COLO668 (cell line): Measurements from ENCODE around the gene PDE4D.

Source experiments
- DNase-seq: peaks from one replicate; lab custom pipeline; 2025; ENCODE audit not compliant: unreplicated experiment; lab: John Stamatoyannopoulos, UW

PDE4D gene

DNA sequence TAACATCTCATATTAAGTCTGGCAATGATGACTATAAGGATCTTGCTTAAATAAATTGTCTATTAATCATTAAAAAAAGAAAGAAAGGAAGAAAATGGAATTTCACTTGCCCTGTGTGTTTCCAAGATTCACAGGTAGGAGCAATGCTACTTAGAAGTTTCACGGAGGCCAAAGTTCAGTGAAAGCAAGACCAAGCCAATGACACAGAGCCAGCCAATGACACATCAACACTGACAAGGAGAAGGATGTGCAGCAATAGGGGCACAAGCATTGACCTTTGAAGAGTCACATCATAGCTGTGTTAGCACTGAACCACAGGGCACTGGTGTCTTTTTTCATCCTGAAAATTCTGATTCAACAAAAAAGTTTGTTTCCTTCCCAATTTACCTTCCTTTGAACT is 364.3 kb downstream of the PDE4D start:
- no peak for DNase-seq

DNA sequence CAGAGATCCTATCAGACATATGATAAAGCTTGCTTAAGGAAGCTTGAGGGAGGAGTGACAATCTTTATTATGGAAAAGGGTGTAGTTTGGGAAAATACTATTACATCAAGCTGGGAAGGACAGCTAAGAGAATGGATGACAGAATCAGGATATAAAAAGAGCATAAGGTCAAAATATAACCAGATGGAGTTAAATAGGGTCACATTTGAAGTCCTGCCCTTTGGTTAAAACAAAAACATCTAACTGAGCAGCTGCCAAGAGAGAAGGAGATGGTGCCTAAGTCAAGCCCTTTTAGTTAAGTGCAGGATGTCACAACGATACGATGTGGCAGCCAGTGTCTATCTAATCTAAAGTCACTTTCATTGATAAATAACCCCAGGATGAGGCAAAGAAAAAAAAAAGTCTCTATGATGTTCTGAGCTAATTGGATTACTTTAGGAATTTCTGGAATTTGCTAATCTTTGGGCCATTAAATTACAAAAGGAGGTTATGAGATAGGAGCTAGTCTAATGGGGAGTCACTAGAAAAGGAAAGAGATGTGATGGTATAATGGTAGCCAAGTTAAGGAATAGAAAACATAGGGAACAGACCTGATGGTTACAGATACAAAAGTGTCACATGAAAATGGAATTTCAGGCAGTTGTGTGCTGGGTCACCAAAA is 365.2 kb downstream of the PDE4D start:
- DNase-seq = no peak

DNA sequence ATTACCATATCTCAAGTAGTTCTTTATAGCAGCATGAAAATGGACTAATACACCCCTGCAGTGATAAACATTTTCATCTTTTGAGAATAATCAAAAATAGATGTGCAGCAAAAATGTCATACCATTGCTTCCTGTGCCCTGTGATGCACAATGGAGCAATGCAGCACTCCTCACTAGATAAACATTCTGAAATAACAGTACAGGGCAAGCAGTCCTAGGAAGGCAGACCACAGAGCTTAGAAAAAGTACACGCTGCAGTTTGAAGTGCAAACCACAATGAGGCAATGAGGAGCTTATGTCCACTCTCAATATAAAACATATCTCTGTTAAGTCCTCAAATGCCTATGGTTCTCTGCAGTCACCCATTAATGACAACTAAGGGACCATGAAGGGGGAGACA is 367.6 kb downstream of the PDE4D start:
- no peak for DNase-seq

DNA sequence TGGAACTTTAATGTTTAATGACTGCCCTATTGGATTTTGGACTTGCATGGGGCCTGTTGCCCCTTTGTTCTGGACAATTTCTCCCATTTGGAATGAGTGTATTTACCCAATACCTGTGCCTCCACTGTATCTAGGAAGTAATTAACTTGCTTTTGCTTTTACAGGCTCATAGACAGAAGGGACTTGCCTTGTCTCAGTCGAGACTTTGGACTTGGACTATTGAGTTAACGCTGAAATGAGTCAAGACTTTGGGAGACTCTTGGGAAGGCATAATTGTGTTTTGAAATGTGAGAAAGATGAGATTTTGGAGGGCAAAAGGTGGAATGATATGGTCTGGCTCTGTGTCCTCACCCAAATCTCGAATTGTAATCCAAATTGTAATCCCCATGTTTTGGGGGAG is 368.2 kb downstream of the PDE4D start:
- DNase-seq = no peak

DNA sequence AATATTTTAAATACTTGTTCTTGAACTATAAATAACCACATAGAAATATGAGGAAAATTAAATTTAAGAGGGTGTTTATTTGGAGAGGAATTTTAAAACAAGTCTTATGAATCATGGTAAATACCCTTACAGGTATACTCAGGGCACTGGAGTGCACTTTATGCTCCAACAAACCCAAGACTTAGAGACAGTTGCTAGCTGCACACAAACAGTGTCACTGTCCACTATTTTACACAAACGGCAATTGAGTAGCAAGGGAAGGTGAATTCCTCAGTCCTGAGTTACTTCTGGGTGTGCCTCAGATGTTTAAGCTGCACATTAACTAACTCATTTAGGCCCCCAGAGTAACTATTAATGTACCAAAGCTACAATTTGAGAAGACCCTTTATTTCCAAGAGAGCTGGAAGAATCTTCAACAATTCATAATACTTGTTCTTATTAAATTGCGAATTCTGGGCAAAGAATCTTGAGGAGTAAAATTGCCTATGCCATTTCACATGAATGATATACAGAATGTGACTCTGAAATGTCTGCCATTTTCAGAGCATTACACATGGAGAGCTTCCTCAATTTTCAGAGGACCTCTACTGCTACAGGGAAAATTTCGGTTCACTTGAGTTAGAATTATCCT is 371.2 kb downstream of the PDE4D start:
- DNase-seq = no peak

DNA sequence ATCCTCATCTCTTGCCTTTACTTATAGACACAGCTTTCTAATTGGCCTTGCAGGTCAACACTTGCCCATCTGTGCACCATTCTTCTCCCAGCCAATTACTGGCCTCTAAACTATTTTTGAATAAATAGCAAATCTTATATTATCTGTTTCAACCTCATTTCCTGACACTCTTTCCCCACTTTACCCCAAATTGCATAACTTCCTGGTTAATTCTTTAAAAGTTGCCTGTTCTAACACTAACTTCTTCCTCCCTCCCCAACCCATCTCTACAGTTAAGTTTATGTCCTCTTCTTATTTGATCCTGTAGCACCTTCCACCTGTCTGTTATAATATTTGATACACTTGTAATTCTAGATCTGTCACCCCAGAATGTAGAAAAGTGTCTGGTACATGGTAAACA is 372.1 kb downstream of the PDE4D start:
- DNase-seq = no peak

DNA sequence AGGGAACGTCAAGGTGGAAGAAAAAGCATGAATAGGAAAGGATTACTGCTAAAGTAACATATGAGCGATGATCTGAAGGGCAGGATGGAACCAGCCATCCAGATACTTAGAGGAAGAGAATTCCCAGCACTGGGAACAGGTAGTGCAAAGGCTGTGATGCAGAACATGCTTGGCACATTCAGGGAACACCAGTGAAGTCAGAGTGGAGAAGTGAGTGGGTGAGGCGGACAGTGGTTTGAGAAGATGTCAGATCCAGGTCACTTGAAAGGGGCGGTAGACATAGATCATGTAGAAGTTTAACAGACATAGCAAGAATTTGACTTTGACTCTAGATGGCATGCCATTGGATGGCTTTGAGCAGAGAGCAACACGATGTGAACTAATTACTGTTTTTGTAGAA is 374.2 kb downstream of the PDE4D start:
- no peak for DNase-seq

DNA sequence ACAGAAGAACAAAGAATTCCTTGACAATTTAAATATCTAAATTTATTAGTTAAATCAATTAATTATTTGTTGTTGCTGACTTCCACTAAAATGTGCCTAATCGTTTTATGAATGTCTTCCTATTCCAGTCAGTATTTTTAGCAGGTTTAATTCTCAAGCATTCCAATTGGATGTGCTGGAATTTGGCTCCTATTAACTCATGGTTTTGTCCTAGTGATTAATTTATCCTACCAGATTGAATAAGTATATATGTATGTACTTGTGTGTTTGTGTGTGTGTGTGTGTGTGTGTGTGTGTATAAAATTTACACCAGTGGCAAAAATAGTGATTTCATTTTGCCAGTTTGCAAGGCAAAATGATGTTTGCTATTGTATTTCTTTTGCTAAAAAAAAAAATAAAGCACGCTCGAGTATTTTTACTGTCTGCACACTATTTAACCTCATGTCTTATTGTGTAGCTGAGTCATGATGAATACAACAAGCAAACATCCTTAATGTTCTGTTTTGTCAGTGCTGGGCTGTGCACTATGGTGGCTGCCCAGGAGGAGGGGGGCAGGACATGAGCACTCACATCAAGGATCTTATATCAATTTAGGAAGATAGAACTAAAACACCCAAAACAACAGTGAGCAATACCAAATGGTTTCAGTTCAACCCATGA is 375.5 kb downstream of the PDE4D start:
- no peak for DNase-seq

DNA sequence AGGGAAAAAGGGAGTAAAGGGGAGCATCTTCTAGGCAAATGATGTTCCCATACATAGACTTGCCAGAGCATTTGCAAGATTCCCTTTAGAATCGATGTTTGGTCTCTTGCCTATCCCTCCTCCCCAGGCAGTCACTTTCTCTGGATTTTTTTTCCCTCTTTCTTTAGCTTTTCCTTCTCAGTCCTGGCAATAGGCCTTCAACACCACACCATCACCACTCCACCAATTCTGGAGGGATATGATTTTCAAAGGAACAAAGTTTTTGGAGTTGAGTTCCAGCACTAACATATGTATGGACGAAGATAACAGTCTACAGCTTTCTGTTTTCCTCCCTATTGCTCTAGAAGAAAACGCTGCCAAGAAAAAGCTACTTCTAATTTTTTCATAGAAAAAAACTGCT is 377.4 kb downstream of the PDE4D start:
- DNase-seq = no peak

DNA sequence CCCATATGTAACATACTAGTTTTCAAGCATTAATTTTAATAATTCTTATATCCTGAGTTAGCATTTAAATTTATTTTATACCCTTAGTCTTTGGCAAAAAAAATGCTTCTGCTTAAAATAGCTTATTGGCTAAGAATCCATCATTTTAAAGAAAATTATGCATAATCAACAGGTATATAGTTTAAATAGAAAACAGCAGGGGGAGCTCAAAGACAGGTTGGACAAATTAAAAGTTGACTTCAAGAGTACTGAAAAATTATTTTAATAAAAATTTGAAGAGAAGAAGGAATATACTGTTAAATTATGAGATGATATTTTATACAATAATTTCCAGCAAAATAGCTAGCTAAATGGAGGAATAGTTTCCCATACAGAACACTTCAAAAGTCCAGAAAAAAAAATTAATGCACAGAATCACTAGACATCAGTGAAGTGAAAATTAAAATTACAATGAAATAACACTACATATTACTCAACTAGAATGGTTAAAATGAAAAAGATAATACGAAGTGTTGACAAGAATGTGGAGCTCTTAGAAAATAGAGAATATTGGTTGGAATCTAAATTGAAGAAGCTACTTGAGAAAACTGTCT is 387.1 kb downstream of the PDE4D start:
- DNase-seq = no peak

DNA sequence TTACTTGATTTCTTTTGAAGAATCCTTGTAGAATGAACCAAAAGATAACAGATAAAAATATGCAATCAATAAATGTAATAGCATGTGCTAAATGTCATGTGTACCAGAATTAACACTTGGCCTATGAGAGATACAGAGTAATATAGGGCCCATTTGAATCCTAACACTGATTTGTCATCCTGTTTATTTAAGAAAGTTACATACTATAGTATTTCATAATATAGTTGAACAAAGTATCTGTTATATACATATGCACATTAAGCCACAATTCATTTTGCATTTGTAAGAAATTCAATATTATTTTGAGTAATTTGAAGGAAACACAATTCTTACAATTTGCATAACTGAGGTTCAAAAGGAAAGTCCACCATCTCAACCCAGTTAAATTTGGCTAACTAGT is 389.5 kb downstream of the PDE4D start:
- DNase-seq = no peak

DNA sequence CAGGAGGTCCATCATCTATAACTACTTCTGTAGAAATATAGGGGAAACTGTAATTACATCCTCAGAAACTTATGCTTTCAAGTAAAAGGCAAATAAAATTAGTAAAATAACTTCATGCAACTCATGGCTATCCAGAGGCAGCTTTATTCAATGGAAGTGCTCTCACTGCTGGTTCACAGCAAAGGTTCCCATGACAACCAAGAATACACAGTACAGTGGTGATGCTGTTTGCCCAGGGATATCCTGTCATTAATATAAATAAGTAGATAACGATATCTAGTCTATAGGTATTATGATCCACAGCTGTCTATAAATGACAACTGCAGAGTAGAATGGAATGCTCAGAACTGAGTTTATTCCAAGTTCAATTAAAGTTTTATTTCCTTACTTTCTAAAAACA is 390.3 kb downstream of the PDE4D start:
- DNase-seq = no peak

DNA sequence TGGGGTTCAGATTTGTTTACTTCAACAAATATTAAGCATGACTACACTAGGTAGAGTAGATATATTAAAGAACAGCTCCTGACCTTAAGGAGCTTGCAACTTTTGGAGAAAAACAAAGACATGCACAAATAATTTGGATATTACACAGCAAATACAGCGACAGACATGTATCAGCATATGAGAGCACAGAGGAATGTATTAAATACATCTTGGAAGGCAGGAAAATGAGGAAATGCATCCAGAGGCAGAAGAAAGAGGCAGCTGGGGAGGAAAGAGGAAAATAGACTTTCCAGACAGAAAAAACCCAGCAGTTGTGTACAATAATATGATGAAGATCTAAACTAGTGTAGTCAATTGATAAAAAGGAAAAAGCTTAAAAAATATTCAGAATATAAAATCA is 392.2 kb downstream of the PDE4D start:
- DNase-seq = no peak

DNA sequence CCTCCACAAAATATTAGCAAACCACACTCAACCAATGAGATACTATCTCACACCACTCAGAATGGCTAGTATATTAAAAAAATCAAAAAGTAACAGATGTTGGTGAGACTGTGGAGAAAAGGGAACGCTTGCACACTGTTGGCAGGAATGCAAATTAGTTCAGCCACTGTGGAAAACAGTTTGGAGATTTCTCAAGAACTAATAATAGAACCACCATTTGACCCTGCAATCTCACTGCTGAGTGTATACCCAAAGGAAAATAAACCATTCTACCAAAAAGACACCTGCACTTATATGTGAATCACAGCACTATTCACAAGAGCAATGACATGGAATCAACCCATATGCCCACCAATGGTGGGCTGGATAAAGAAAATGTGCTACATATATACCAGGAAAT is 393.5 kb downstream of the PDE4D start:
- no peak for DNase-seq

DNA sequence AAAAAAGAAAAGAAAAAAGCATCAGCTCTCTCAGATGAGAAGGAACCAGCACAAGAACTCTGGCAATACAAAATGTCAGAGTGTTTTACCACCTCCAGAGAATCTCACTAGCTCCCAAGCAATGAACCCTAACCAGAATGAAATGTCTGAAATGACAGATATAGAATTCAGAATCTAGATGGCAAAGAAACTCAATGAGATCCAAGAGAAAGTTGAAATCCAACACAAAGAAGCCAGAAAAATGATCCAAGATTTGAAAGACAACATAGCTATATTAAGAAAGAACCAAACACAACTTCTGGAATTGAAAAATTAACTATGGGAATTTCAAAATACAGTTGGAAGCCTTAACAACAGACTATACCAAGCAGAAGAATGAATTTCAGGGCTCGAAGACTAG is 396.3 kb downstream of the PDE4D start:
- no peak for DNase-seq

DNA sequence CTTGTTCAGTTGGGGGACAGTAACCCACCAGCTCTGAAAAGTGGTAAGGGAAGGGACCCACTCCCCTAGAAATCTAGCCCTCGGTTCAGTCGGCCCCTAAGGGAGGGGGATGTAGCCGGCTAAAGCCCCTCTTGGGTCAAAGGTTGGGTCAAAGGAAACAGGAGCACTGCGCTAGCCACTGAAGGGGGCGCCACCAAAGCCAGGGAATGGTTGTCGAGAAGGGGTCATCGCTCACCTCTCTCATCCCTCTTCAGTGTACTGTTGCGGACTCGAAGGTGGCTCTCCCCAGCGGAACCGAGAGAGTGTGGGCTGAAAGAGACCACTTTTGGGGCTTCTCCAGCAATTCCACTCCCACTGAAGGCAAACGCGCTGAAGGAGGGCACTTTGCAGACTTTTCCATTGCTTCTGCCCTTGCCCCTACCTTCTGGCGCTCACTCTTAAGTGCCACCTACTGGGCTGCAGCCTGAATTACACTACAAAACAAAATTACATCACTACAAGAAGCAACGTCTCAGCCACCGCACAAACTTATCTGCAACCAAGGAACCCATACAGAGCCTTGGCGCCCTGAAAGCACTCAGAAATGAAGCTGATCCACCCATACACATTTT is 396.9 kb downstream of the PDE4D start:
- no peak for DNase-seq

DNA sequence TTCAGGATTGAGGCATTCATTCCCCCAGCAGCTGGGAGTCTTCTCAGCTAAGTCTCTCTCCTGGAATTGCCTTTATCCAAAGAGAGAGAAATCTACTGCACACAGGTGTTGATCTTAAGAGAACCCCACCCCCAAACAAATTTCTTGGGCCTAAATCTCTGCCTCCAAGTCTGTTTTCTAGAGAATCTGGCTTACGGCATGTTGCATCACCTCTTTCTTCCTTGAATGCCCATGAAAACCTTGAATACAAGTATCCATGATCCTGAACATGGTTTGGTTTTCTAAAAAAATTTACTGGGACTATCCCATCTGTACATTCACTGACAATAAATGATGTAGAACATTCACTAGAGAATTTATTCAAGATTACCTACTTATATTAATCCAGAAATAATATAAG is 401.6 kb downstream of the PDE4D start:
- no peak for DNase-seq

DNA sequence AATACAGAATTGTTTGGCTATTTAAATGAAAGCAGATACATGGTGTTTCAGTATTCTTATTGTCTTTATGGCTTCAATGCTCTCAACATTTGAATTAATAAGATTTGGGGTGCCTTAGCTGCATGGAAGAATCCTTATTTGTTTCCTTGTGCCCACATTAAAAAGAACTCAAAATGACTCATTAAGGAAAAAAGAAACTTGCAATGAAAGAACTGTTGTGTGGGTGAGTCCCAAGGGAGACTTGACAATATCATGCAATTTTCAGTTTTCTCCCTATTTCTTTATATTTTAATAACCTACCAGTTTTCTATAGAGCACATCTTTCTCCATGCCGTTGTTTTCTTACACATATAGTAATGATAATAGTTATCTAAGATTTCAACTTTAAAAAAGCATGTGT is 404.0 kb downstream of the PDE4D start:
- DNase-seq = no peak

DNA sequence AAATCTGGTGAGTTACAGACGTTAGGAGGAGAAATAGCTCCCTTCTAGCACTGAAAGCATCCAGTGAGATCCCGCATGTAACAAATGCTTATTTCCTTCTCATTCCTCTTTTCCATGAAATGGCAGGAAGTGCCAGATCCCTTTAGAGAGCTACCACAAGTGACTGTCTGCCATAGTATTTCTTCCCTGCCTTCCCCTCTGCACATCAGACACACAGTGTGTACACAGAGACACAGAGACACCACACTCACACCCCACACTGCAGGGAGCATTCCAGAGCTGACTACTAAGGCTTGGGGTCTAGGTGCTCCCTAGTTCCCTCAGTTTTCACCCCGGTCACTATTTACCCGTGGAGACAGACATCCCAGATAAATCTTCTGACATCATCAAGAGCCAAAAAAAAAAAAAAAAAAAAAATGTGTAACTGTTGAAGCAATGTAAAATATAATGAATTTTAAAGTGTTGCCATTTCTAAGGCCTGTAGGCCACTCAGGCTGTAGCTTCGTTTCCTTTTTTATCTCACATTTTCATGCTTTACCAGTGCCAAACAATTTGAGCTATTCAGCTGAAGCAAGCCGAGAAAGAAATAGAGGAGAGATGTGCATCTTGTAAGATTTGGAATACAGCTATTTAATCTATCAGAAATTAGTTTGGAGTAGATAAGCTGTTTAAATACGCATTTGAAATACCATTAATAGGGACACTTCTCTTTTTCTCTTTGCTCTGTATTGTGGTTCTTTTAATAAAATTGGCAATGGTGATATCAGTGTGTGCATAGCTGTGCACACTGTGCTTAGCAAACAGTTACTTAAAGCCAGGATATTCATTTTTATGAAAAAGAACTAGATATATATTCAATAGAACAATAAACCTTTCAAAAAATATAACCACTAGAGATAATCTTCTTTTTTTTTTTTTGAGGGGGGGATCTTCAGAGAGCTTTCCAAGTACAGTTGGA is 405.5 kb downstream of the PDE4D start:
- no peak for DNase-seq

DNA sequence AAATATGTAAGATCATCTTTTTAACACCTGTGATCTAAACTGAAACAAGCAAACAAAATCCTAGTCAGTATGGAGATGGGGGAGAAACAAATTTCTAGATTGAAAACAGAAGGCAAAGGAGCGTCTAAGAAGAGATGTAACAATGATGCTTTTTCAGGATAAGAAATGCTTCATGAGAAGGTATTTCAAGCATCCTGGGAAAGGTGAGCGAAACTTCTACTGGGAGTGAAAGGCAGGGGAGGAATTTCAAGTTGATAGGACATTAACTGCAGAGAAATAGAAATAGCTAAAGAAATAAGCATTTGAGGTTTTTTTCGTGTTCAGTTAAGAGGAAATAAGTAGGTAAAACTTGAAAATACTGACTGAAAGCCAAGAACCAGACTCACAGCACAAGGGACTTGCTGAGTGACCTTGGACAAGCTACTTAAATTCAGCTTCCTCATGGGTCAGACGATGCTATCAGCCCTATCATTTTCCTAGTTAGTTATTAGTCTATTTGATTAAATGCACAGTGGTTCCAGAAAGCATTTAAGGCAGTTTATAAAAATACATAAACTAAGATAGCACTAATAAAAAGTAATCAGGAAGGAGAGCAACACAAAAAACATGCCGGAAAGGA is 406.3 kb downstream of the PDE4D start:
- no peak for DNase-seq
